ENCODE measurements around the gene SPRR4.

Gene SPRR4

DNA sequence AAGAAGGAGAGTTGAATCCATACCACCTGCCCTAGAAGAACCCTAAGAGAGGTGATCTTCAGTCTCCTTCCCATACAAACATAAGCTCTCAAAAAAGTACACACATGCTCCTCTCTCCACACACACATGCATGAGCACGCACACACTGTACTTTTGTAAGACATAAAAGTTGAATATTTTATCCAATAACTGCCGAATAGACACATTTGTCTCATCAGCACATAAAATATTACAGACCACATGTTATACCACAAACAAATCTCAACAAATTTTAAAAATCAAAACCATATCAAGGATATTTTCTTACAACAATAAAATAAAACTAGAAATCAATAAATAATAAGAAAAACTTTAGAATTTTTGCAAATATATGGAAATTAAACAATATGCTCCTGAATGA is 16.1 kb downstream of the SPRR4 start:
- TF ChIP-seq, protein P1, sequence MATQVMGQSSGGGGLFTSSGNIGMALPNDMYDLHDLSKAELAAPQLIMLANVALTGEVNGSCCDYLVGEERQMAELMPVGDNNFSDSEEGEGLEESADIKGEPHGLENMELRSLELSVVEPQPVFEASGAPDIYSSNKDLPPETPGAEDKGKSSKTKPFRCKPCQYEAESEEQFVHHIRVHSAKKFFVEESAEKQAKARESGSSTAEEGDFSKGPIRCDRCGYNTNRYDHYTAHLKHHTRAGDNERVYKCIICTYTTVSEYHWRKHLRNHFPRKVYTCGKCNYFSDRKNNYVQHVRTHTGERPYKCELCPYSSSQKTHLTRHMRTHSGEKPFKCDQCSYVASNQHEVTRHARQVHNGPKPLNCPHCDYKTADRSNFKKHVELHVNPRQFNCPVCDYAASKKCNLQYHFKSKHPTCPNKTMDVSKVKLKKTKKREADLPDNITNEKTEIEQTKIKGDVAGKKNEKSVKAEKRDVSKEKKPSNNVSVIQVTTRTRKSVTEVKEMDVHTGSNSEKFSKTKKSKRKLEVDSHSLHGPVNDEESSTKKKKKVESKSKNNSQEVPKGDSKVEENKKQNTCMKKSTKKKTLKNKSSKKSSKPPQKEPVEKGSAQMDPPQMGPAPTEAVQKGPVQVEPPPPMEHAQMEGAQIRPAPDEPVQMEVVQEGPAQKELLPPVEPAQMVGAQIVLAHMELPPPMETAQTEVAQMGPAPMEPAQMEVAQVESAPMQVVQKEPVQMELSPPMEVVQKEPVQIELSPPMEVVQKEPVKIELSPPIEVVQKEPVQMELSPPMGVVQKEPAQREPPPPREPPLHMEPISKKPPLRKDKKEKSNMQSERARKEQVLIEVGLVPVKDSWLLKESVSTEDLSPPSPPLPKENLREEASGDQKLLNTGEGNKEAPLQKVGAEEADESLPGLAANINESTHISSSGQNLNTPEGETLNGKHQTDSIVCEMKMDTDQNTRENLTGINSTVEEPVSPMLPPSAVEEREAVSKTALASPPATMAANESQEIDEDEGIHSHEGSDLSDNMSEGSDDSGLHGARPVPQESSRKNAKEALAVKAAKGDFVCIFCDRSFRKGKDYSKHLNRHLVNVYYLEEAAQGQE (IDR thresholded peaks at IDR 0.05; ENCODE audit: insufficient replicate concordance, low read depth): no peak
- TF ChIP-seq SPI1 (IDR thresholded peaks at IDR 0.05; ENCODE audit: borderline replicate concordance, low read depth) (no peak), GABPA (IDR thresholded peaks at IDR 0.05; ENCODE audit: low read depth) (no peak), POLR2AphosphoS5 (IDR thresholded peaks at IDR 0.05; ENCODE audit: low read depth) (no peak)
- TF ChIP-seq, protein P2, sequence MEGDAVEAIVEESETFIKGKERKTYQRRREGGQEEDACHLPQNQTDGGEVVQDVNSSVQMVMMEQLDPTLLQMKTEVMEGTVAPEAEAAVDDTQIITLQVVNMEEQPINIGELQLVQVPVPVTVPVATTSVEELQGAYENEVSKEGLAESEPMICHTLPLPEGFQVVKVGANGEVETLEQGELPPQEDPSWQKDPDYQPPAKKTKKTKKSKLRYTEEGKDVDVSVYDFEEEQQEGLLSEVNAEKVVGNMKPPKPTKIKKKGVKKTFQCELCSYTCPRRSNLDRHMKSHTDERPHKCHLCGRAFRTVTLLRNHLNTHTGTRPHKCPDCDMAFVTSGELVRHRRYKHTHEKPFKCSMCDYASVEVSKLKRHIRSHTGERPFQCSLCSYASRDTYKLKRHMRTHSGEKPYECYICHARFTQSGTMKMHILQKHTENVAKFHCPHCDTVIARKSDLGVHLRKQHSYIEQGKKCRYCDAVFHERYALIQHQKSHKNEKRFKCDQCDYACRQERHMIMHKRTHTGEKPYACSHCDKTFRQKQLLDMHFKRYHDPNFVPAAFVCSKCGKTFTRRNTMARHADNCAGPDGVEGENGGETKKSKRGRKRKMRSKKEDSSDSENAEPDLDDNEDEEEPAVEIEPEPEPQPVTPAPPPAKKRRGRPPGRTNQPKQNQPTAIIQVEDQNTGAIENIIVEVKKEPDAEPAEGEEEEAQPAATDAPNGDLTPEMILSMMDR (IDR thresholded peaks at IDR 0.05; ENCODE audit: insufficient read depth, low read length): no peak
- H3K27me3 ChIP-seq (ENCODE audit: insufficient read depth, poor library complexity, severe bottlenecking): peaks cover 7% of the 10 kb centered on the region
- DNase-seq (ENCODE audit: low read depth in 1 of 2, low spot score in 1 of 2): no peak
- H3K27ac ChIP-seq (replicated peaks): no peak overlapping the region
- H3K4me3 ChIP-seq (replicated peaks; ENCODE audit: insufficient read depth, low read length): no peak overlapping the region

DNA sequence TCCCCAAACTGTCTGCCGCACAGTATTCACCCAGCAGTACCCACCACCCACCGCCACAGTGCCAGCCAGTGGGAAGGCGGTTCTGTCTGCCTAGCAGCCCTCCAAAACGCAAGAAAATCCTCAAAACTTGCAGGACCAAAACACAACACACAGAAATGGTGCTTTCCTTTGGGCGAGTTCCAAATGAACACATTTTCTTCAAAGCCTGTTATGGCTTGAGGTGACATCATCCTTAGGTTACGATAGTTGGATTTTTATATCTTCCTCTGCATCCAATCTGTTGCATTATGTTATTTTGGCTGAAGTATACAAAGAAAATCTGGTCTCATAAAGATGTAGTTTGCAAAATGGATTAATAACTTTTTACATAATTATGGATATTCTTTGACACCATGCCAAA is 22.7 kb downstream of the SPRR4 start:
- H3K27ac ChIP-seq (replicated peaks): no peak overlapping the region

DNA sequence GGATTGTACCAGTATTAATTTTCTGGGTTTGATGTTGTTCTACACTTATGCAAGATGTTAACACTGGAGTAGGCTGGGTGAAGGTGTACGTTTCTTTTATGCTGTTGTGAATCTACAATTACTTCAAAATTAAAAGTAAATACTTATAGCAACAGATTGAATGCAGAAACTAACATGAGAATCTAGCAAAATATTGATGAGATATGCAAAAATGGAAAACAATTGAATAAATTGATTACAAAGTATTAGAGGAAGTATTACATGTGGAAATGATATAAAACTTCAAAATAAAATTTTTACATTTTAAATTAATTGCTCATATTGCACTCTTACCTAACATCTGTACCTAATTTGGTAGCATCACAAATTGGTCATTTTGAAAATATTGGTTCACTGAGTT is 25.4 kb downstream of the SPRR4 start:
- TF ChIP-seq POLR2AphosphoS5 (IDR thresholded peaks at IDR 0.05; ENCODE audit: low read depth) (no peak), GABPA (IDR thresholded peaks at IDR 0.05; ENCODE audit: low read depth) (no peak), SPI1 (IDR thresholded peaks at IDR 0.05; ENCODE audit: borderline replicate concordance, low read depth) (no peak)
- TF ChIP-seq, protein P1 (IDR thresholded peaks at IDR 0.05; ENCODE audit: insufficient replicate concordance, low read depth): no peak
- TF ChIP-seq, protein P2 (IDR thresholded peaks at IDR 0.05; ENCODE audit: insufficient read depth, low read length): no peak
- Histone ChIP-seq H3K4me3 (replicated peaks; ENCODE audit: insufficient read depth, low read length) (no peak overlapping the region), H3K27me3 (ENCODE audit: insufficient read depth, poor library complexity, severe bottlenecking) (no peaks in the 10 kb centered on the region), H3K27ac (replicated peaks) (no peak overlapping the region)
- no peak for DNase-seq (ENCODE audit: low read depth in 1 of 2, low spot score in 1 of 2)

More for the DNA sequence above, 22.7 kb downstream of the SPRR4 start:
- Histone ChIP-seq H3K27me3 (ENCODE audit: insufficient read depth, poor library complexity, severe bottlenecking) (peaks cover 7% of the 10 kb centered on the region), H3K4me3 (replicated peaks; ENCODE audit: insufficient read depth, low read length) (no peak overlapping the region)
- TF ChIP-seq SPI1 (IDR thresholded peaks at IDR 0.05; ENCODE audit: borderline replicate concordance, low read depth) (no peak), GABPA (IDR thresholded peaks at IDR 0.05; ENCODE audit: low read depth) (no peak)
- TF ChIP-seq, protein P1 (IDR thresholded peaks at IDR 0.05; ENCODE audit: insufficient replicate concordance, low read depth): no peak
- DNase-seq (ENCODE audit: low read depth in 1 of 2, low spot score in 1 of 2): no peak

Measured in HL-60 (cell line).